ENCODE data around the gene CYSLTR2.
A peak's percentile ranks its signal among the peaks of the same experiment; 100 is the strongest.

CYSLTR2 gene

GRCh38 chr13:48739386-48739964, 85.7 kb downstream of the CYSLTR2 start:
- no peak for DNase-seq (ENCODE audit: low read depth)

GRCh38 chr13:48741377-48741776, 87.6 kb downstream of the CYSLTR2 start:
- DNase-seq (ENCODE audit: low read depth): peak; percentile 30

DNA sequence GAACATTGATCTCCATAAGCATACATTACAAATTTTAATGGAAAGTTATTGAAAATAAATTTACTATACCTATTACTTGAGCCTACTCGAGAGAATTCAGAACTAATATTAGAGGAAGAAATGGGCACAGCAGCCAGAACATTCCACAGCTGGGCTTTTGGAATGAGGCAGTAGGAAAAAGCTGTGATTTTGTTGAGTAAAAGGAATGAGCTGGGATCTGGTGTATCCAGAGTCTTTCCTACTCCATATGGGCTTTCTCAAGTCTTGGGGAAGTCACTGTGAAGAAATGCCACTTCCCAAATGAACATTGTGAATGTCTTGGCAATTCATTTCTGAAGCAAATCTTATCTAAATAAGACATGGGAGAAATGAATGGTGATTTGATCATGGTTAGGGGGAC, 93.1 kb downstream of the CYSLTR2 start:
- DNase-seq (ENCODE audit: low read depth): no peak

DNA sequence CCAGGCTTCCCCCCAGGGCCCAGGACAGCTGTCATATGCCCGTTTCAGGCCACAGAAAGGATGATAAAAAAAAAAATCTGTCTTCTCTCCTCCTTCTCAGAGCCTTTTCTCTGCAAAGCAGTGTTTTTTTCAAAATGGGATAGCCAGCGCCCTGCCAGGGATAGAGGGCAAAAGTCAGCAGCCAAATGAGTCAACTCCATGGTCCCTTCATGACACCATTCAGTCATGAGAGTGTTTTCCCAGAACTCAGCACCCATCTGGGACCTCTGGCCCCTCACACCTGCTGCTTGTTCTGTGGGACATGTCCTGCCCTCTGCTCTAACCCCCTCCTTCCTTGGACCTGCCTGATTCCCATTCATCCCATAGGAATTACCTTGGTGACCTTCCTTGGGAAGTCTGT, 95.0 kb downstream of the CYSLTR2 start:
- no peak for DNase-seq (ENCODE audit: low read depth)

- peak; percentile 19 for DNase-seq (ENCODE audit: low read depth)
Observed at GRCh38 chr13:48749144-48749543, 95.4 kb downstream of the CYSLTR2 start.

- peak; percentile 94 for DNase-seq (ENCODE audit: low read depth)
Observed at GRCh38 chr13:48749699-48750473, 96.2 kb downstream of the CYSLTR2 start.

GRCh38 chr13:48750588-48751383, 97.1 kb downstream of the CYSLTR2 start:
- DNase-seq (ENCODE audit: low read depth): peak; percentile 73

DNA sequence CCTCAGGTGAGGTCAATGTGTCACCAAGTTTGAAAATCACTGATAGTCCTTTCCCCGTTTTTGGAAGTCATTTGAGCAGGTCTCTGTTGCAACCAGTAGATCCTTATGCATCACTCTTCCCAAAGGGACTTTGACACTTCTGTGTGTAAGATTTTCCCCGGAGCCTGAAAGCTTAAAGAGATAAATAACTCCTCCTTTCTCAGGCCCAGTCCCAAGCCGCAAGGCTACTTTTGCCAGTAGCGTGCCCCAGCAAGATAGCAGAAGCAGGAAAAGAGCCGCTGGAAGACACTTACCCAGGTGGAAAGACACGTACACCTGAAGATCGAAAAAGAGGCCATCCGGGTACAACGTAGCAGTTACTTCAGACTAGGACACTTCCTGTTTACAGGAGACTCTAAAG, 106.9 kb downstream of the CYSLTR2 start:
- DNase-seq (ENCODE audit: low read depth): no peak
